Type B pancreatic cell (in vitro differentiated cells): ENCODE measurements around the gene SELENOK. TPM values are rescaled to one million over a fixed set of nuclear protein-coding genes. Genes with fewer than 3 reads are reported as not detected.

Source experiments
- DNase-seq: peaks from one replicate; pipeline ENCODE4 v3.0.0; 2021; ENCODE audit warnings: mixed read lengths; ENCODE audit not compliant: unreplicated experiment; ENCODE audit errors: extremely low spot score
- H3K27ac Mint-ChIP-seq: 2 replicates; pipeline ENCODE4 v1.8.0; 2021; ENCODE audit warnings: mild to moderate bottlenecking, mixed read lengths
- H3K27me3 Mint-ChIP-seq: 2 replicates; pipeline ENCODE4 v1.8.0; 2021; ENCODE audit warnings: mixed read lengths
- H3K36me3 Mint-ChIP-seq: 2 replicates; pipeline ENCODE4 v1.8.0; 2021; ENCODE audit warnings: mixed read lengths
- H3K4me1 Mint-ChIP-seq: one replicate; pipeline ENCODE4 v1.8.0; 2021; ENCODE audit warnings: mixed read lengths; ENCODE audit not compliant: unreplicated experiment
- H3K4me3 Mint-ChIP-seq: 2 replicates; pipeline ENCODE4 v1.8.0; 2021; ENCODE audit warnings: mild to moderate bottlenecking, mixed read lengths
- H3K9me3 Mint-ChIP-seq: 2 replicates; pipeline ENCODE4 v1.8.0; 2021; ENCODE audit warnings: mixed read lengths
- CTCF ChIP-seq: fragments of 200-600 bp; sonication (generic); conservative IDR thresholded peaks from 2 replicates; pipeline ENCODE4 v1.5.0; 2021; ENCODE audit warnings: antibody characterized with exemption, mild to moderate bottlenecking
- total RNA-seq: library from RNA; stranded (reverse); gene quantifications from 2 replicates; pipeline ENCODE4 v1.2.1, GENCODE V29; 2021; ENCODE audit warnings: low replicate concordance

The SELENOK gene
- total RNA-seq, 1 donor from 2014 or later: 46.8 TPM

- no peak for TF ChIP-seq CTCF
- H3K4me1 Mint-ChIP-seq: no peaks in the 10 kb centered on the region
- H3K27me3 Mint-ChIP-seq: peaks cover 18% of the 10 kb centered on the region
- no peak for DNase-seq
- peaks cover 9% of the 10 kb centered on the region for H3K36me3 Mint-ChIP-seq
- H3K9me3 Mint-ChIP-seq: no peaks in the 10 kb centered on the region
- no peak overlapping the region for H3K4me3 Mint-ChIP-seq
- no peak overlapping the region for H3K27ac Mint-ChIP-seq
Observed at GRCh38 chr3:53850895-53851294, 40.8 kb downstream of the SELENOK start.

- peaks cover 9% of the 10 kb centered on the region for H3K36me3 Mint-ChIP-seq
- DNase-seq: no peak
- H3K27ac Mint-ChIP-seq: no peak overlapping the region
- H3K9me3 Mint-ChIP-seq: no peaks in the 10 kb centered on the region
- TF ChIP-seq CTCF: no peak
- H3K4me1 Mint-ChIP-seq: peaks cover 3% of the 10 kb centered on the region
- no peak overlapping the region for H3K4me3 Mint-ChIP-seq
- peaks cover 21% of the 10 kb centered on the region for H3K27me3 Mint-ChIP-seq
Observed at GRCh38 chr3:53849916-53850315, 41.7 kb downstream of the SELENOK start.

- Mint-ChIP-seq H3K4me1 (peaks cover 30% of the 10 kb centered on the region), H3K36me3 (peaks cover 9% of the 10 kb centered on the region), H3K9me3 (no peaks in the 10 kb centered on the region), H3K4me3 (peak overlapping the region; percentile 84), H3K27me3 (peaks cover 21% of the 10 kb centered on the region), H3K27ac (no peak overlapping the region)
- no peak for DNase-seq
- no peak for TF ChIP-seq CTCF
Observed at GRCh38 chr3:53846851-53847155, 44.9 kb downstream of the SELENOK start.

- no peak for DNase-seq
- TF ChIP-seq CTCF: no peak
- no peaks in the 10 kb centered on the region for H3K9me3 Mint-ChIP-seq
- H3K27me3 Mint-ChIP-seq: peaks cover 21% of the 10 kb centered on the region
- H3K4me1 Mint-ChIP-seq: peaks cover 30% of the 10 kb centered on the region
- peaks cover 9% of the 10 kb centered on the region for H3K36me3 Mint-ChIP-seq
- H3K27ac Mint-ChIP-seq: no peak within 1 kb of the TSS
- peak within 1 kb of the TSS; percentile 84 for H3K4me3 Mint-ChIP-seq
Observed at GRCh38 chr3:53846134-53846850, 45.4 kb downstream of the SELENOK start, which contains the start of the genes CHDH and IL17RB. TSS of gene CHDH (minus strand) at chr3:53846419. CDS start at chr3:53824008, 22,411 bp downstream. TSS of gene IL17RB (plus strand) at chr3:53846568. CDS start at chr3:53846589, 21 bp downstream.

- Mint-ChIP-seq H3K9me3 (no peaks in the 10 kb centered on the region), H3K36me3 (peaks cover 6% of the 10 kb centered on the region), H3K4me3 (peak overlapping the region; percentile 84), H3K27ac (no peak overlapping the region), H3K27me3 (peaks cover 18% of the 10 kb centered on the region), H3K4me1 (peaks cover 30% of the 10 kb centered on the region)
- DNase-seq: no peak
- no peak for TF ChIP-seq CTCF
Observed at GRCh38 chr3:53845881-53846133, 45.9 kb downstream of the SELENOK start.
